Pancreas (tissue), 10 donors: Measurements from ENCODE around the gene CRISPLD2. TPM values are rescaled to one million over a fixed set of nuclear protein-coding genes. Genes with fewer than 3 reads are reported as not detected.
A peak's percentile ranks its signal among the peaks of the same experiment; 100 is the strongest.

Experiments used
- ATAC-seq, 4 donors: fragments of 200-7000 bp; cut with Tn5 transposase; one replicate each; pipeline versions ENCODE4 v1.8.0 to v1.9.1; 2020; ENCODE audit warnings: mild to moderate bottlenecking in 4 of 4, moderate library complexity in 4 of 4
- DNase-seq, 6 donors: peaks; one replicate each; pipeline ENCODE4 v3.0.0-alpha.2; 2020
- FAIRE-seq: peaks from 2 replicates; lab custom pipeline; 2012; peaks lifted over from hg19 to GRCh38; lab: Jason Lieb, UNC
- H3K27ac ChIP-seq, 4 donors: fragments of 200-600 bp; sonication (generic); 1 replicate in 3 of 4; 2 replicates in 1 of 4; pipeline versions ENCODE4 v1.5.0 to v1.8.0; 2020
- H3K27me3 ChIP-seq, 4 donors: fragments of 200-600 bp; one replicate each; pipeline ENCODE4 v1.8.0; 2021
- H3K36me3 ChIP-seq, 3 donors: fragments of 200-600 bp; sonication (generic) in 1 of 3; one replicate each; pipeline versions ENCODE4 v1.5.0 to v1.8.0; 2020 to 2021
- H3K4me1 ChIP-seq, 3 donors: fragments of 200-600 bp; one replicate each; pipeline ENCODE4 v1.8.0; 2021
- H3K4me3 ChIP-seq, 4 donors: fragments of 200-600 bp; sonication (generic) in 2 of 4; one replicate each; pipeline versions ENCODE4 v1.5.0 to v1.8.0; 2020 to 2021
- H3K9me3 ChIP-seq, 4 donors: fragments of 200-600 bp; one replicate each; pipeline ENCODE4 v1.8.0; 2021
- CTCF ChIP-seq, 4 donors: fragments of 200-600 bp; sonication (generic) in 3 of 4; IDR thresholded peaks; one replicate each; pipeline versions ENCODE4 v1.5.0 to v1.8.0; 2021; ENCODE audit warnings: antibody characterized with exemption in 4 of 4
- WGBS, 2 donors: extraction: QIAGEN DNeasy Blood & Tissue Kit; methylation state at CpG; one replicate each; pipeline ENCODE4 v1.1.7; 2013; 5-methylcytosine and 5-hydroxymethylcytosine counted together
- intact Hi-C, 3 donors: fragments of 100-400 bp; cut with DNase I; formaldehyde crosslinking; loops; one replicate each; pipeline versions ENCODE4 v1.11.1 to v1.14.2; 2022
- polyA plus RNA-seq, 2 donors: library from polyadenylated mRNA; stranded (reverse); fragments of 200-250 nt; gene quantifications; one replicate each; pipeline ENCODE4 v1.2.3, GENCODE V29; 2013
- total RNA-seq, 6 donors: library from RNA; stranded (reverse); fragmentation: NEBNext Ultra II Directional in 4 of 6; extraction: Animal tissue kit (Norgen Biotek cat#: 25700) in 4 of 6; gene quantifications; one replicate each; pipeline versions ENCODE4 v1.2.1 to v1.2.4, GENCODE V29; 2021 to 2023
- donor health status: healthy with polysubstance abuse.
- donor health status: DM: no; HTN: no; CAD: no; lungs with moderate emphysema.
- donor health status: DM: no; HTN: no; CAD: no.
- donor health status: control.
- donor health status: control.
- donor health status: Bipolar disorder and iron deficiency.
- donor health status: DM: yes; HTN: yes; CAD: no.
- donor health status: DM: no; HTN: no; CAD: no.
- donor health status: DM: no; HTN: no; CAD: no.
- donor health status: DM: yes; HTN: yes; CAD: no.

Gene CRISPLD2
- total and polyA plus RNA-seq, 8 donors, result 4.1 to 40.2 (median 14.1) TPM

DNA sequence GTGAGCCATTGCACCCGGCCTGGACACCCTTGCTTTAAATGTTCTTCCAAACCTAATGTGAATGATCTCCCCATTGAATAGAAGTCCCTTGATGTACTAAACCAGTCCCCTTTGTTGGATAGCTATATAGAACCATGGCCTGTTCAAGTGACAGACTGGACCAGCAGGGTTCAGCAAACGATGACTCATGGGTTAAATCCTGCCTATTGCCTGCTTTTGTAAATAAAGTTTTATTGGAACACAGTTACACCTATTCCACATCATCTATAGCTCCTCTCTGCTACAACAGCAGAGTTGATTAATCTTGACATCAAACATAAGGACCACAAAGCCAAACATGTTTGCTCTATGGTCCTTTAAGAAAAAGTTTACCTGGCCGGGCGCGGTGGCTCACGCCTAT lies 56.1 kb downstream of the CRISPLD2 start:
- ATAC-seq (no peak), DNase-seq (no peak), FAIRE-seq (no peak)
- Histone ChIP-seq H3K36me3 (no peaks in the 10 kb centered on the region), H3K9me3 (no peaks in the 10 kb centered on the region), H3K4me3 (no peak overlapping the region), H3K27me3 (no peaks in the 10 kb centered on the region), H3K27ac (no peak overlapping the region), H3K4me1 (no peaks in the 10 kb centered on the region)
- WGBS, 2 donors, result 89 to 91% methylated on average over 6 of the region's 6 CpGs
- intact Hi-C loops, result no loop called here
- no peak for TF ChIP-seq CTCF (IDR thresholded peaks at IDR 0.05)

DNA sequence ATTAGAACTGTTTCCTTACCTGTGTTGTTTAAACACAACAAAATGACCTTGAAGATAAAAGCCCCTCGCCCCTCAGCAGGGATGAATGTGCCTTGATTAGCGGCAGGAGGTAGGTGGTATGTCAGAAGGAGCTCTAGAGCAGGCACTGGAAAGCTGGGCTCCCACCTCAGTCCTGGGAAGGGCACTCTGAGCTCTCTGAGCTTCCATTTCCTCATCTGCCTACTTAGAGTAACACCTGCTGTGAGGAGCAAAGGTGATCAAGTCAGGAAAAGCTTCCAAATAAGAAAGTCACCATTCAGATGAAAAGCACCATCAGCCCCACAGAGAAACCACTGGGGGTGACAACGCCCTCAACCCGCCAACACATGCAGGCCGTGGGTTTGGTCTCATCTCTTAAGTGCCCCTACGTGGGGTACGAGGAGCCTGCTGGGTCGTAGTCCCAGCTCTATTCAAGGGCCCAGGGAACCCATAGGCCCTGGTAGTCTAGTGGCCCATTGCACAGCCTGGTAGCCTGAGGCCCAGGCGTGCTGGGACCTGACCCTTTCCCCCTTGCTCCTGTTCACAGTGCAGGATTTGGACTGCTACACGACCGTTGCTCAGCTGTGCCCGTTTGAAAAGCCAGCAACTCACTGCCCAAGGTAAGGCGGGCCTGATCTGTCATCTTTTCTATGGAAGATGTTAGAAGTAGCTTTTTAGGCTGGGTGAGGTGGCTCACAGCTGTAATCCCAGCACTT lies 57.3 kb downstream of the CRISPLD2 start:
- intact Hi-C loops, result no loop called here
- Histone ChIP-seq H3K9me3 (no peaks in the 10 kb centered on the region), H3K4me3 (no peak overlapping the region), H3K4me1 (no peaks in the 10 kb centered on the region), H3K27ac (no peak overlapping the region), H3K27me3 (no peaks in the 10 kb centered on the region), H3K36me3 (no peaks in the 10 kb centered on the region)
- no peak for TF ChIP-seq CTCF (IDR thresholded peaks at IDR 0.05)
- FAIRE-seq (no peak), DNase-seq (peak in 1 of 6 donors; percentile 14), ATAC-seq (no peak)
- WGBS, 2 donors, result 81% methylated on average over 13 of the region's 13 CpGs

DNA sequence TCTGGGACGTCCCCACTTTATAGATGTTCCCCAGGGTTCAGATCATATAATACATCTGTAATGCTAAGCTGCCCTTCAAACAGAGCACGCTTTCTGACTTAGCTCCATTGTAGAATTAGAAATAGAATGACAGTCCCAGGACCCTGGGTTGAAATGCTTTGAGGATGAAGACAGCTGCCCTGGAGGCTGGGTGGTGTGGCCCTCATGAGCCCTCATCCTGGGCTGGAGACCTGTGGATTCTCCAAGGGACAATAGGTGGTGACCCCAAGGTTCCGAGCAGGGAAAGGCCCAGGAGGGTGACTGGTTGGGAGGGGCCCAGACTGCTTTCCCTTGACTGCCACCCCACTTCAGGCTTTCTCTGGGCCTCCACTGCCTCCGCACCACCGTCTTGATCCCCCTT lies 59.0 kb downstream of the CRISPLD2 start:
- intact Hi-C loops, result no loop called here
- Histone ChIP-seq H3K36me3 (no peaks in the 10 kb centered on the region), H3K27ac (no peak overlapping the region), H3K4me3 (no peak overlapping the region), H3K9me3 (no peaks in the 10 kb centered on the region), H3K4me1 (no peaks in the 10 kb centered on the region), H3K27me3 (no peaks in the 10 kb centered on the region)
- no peak for ATAC-seq
- TF ChIP-seq CTCF (IDR thresholded peaks at IDR 0.05), result no peak
- FAIRE-seq, result no peak
- 91 to 96% methylated on average over 5 of the region's 5 CpGs for WGBS, 2 donors
- DNase-seq, result no peak

DNA sequence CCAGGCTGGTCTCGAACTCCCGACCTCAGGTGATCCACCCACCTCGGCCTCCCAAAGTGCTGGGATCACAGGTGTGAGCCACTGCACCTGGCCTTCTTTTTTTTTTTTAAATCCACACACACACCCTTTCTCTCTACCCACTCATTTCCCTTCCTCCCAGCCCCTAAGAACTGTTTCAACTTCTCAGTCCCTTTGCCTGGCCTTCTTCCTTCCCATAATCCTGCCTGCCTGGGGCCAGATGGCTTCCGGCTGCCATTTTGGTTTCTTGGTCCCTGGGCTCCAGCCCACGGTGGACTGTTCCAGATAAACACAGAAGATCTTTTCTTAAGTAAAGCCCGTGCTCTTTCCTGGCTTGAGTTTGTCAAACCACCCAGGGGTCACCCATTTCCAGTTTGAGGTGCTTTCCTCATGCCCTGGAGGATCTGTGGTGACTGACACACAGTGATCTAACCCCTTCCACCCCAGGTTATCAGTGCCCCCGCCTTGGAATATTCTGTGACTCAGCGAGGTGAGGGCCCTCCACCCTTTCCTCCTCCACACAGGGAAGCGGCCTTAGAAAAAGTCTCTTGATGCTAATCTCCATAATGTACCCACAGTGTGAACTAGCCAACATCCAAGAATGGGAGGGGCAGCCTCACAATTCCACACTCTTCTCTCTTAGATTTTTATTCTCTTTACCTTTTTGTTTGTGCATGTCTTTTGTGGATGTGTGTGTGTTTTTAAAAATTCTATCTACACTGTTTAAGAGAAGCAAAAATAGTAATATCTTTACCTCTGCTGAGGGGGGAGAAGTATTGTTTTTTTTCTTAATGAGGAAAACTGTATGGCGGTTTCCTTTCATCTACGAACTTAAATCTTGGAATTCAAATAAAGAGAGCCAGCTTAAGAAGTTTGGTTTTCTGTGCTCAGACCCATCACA lies 60.0 kb downstream of the CRISPLD2 start:
- ATAC-seq (peak in 1 of 4 donors; percentile 52), FAIRE-seq (no peak), DNase-seq (no peak)
- 79 to 90% methylated on average over 11 of the region's 11 CpGs for WGBS, 2 donors
- no peaks in the 10 kb centered on the region for H3K4me1 ChIP-seq
- intact Hi-C loops, result no loop called here
- H3K27me3 ChIP-seq, result no peaks in the 10 kb centered on the region
- no peak for TF ChIP-seq CTCF (IDR thresholded peaks at IDR 0.05)
- no peak overlapping the region for H3K4me3 ChIP-seq
- no peaks in the 10 kb centered on the region for H3K9me3 ChIP-seq
- no peak overlapping the region for H3K27ac ChIP-seq
- H3K36me3 ChIP-seq, result no peaks in the 10 kb centered on the region
